SKM-1 (cell line): ENCODE data around the gene ZNF451.

Experiments used
- DNase-seq: peaks from one replicate; lab custom pipeline; 2025; ENCODE audit not compliant: unreplicated experiment; lab: John Stamatoyannopoulos, UW

ZNF451 gene

GRCh38 chr6:57201718-57202117 is 111.7 kb downstream of the ZNF451 start:
- no peak for DNase-seq

GRCh38 chr6:57205550-57206328 is 115.8 kb downstream of the ZNF451 start:
- DNase-seq = no peak

- no peak for DNase-seq
These were observed 117.2 kb downstream of the ZNF451 start for GRCh38 chr6:57207141-57207540.

- no peak for DNase-seq
These were observed 117.9 kb downstream of the ZNF451 start for GRCh38 chr6:57207872-57208271.

- DNase-seq = no peak
These were observed 119.0 kb downstream of the ZNF451 start for GRCh38 chr6:57209030-57209429.

- no peak for DNase-seq
These were observed 120.1 kb downstream of the ZNF451 start for GRCh38 chr6:57210060-57210459.

- no peak for DNase-seq
These were observed 125.3 kb downstream of the ZNF451 start for GRCh38 chr6:57215260-57215659.

- no peak for DNase-seq
These were observed 126.5 kb downstream of the ZNF451 start for GRCh38 chr6:57216235-57217101.

- no peak for DNase-seq
These were observed 127.3 kb downstream of the ZNF451 start for GRCh38 chr6:57217270-57217669.
